Jurkat, Clone E6-1 (cell line): ENCODE data around the gene ALOX15B.
"Not testable (repeated sequence)": the region's sequence is repeated elsewhere in the genome, so short reads cannot be mapped to it uniquely, and the experiment has no call there.

Experiments used
- DNase-seq: peaks from one replicate; pipeline ENCODE4 v3.0.0-alpha.2; 2011; ENCODE audit warnings: low read depth, low spot score
- H3K4me3 ChIP-seq: 2 replicates; pipeline ENCODE4 v1.5.1; 2011; ENCODE audit warnings: mild to moderate bottlenecking, low read length, control low read depth, moderate library complexity

ALOX15B gene

DNA sequence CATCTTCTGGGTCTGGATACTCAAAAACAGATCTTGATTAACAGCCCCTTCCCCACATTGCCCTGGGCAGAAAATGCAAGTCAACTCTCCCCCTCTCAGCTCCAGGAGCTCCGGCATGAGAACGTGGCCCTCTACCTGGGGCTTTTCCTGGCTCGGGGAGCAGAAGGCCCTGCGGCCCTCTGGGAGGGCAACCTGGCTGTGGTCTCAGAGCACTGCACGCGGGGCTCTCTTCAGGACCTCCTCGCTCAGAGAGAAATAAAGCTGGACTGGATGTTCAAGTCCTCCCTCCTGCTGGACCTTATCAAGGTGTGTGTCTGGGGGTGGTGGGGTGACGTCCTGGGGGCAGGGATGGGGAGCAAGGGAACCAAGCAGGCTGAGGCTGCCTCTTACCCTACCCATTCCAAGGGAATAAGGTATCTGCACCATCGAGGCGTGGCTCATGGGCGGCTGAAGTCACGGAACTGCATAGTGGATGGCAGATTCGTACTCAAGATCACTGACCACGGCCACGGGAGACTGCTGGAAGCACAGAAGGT is 26.7 kb upstream of the ALOX15B start:
- H3K4me3 ChIP-seq = no peak overlapping the region
- no peak for DNase-seq

DNA sequence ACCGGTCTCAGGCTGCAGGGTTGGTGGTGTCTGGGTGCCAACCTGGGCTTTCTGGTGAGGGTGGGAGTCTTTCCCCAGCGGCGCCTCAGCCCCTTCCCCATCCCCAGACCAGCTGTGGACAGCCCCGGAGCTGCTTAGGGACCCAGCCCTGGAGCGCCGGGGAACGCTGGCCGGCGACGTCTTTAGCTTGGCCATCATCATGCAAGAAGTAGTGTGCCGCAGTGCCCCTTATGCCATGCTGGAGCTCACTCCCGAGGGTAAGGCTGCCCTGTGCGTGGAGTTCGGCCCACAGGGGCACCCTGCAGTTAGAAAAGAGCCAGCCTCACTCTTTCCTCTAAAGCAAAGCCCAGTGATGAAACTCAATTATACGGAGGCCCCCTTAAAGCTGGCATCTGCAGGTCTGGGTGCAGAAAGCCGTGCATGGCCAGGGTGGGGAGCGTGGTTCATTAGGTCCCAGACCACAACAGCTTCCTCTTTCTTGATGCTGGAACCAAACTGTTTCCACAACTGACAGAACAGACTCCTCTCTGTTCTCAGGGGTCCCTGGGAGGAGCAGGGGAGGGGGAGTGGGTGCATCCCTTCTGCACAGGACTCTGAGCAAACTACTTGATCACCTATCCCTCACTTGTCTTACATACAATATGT is 25.7 kb upstream of the ALOX15B start:
- DNase-seq = no peak
- H3K4me3 ChIP-seq = no peak overlapping the region

DNA sequence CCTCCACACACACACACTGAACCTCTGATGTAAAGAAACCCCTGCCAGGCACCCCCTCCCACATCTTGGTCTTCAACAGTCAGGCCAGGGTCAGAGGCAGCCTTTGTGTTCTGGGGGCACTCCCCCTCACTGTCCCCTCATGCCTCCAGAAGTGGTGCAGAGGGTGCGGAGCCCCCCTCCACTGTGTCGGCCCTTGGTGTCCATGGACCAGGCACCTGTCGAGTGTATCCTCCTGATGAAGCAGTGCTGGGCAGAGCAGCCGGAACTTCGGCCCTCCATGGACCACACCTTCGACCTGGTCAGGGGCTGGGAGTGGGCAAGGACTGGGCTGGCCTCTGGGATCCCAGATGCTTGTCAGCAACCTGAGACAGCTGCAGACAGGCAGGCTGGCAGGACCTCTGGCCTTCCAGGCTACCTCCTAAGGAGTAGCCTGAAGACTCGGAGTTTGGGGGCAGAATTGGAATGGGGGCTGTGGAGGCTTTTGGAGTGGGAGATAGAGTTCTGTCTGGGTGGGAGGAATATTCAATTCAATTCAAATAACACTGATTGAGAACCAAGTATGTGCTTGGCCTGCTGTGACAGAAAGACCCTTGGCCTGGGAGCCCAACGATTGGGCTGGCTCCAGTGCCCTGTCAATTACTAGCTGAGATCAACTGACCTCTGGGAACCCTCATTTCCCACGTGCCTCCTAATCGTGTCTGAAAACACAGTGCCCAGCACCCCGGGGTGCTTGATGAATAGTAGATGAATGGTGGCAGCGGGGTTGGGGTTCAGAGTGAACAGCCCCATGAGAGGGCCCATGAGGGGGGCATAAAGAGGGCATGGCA is 24.9 kb upstream of the ALOX15B start:
- no peak for DNase-seq
- H3K4me3 ChIP-seq = no peak overlapping the region

DNA sequence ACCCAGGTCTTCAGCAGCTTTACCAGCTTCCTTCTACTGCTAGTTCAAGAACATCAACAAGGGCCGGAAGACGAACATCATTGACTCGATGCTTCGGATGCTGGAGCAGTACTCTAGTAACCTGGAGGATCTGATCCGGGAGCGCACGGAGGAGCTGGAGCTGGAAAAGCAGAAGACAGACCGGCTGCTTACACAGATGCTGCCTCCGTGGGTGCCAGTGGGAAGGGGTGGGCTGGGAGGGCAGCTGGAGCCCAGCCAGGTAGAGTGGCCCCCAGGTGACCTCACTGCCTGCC is 24.4 kb upstream of the ALOX15B start:
- DNase-seq = no peak
- H3K4me3 ChIP-seq = no peak overlapping the region

DNA sequence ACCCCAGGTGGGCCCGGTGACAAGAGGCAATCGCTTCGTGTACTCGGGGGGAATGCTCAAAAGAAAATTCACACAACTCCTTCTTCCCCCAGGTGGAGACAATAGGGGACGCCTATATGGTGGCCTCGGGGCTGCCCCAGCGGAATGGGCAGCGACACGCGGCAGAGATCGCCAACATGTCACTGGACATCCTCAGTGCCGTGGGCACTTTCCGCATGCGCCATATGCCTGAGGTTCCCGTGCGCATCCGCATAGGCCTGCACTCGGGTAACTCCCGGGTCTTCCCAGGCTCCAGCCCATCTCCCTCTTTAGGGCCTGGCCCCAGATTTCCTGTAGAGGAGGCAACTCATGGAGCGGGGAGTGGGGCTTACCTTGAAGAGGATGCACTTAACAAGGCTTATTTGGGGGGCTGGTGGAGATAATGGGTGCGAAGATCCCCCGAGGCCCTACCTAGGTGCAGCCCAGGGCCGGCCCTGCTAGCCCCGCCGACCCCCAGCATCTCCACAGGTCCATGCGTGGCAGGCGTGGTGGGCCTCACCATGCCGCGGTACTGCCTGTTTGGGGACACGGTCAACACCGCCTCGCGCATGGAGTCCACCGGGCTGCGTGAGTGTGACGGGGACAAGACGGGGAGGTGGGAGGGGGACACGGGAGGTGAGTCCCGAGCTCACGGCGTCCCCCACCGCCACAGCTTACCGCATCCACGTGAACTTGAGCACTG is 23.5 kb upstream of the ALOX15B start:
- no peak for DNase-seq
- no peak overlapping the region for H3K4me3 ChIP-seq

DNA sequence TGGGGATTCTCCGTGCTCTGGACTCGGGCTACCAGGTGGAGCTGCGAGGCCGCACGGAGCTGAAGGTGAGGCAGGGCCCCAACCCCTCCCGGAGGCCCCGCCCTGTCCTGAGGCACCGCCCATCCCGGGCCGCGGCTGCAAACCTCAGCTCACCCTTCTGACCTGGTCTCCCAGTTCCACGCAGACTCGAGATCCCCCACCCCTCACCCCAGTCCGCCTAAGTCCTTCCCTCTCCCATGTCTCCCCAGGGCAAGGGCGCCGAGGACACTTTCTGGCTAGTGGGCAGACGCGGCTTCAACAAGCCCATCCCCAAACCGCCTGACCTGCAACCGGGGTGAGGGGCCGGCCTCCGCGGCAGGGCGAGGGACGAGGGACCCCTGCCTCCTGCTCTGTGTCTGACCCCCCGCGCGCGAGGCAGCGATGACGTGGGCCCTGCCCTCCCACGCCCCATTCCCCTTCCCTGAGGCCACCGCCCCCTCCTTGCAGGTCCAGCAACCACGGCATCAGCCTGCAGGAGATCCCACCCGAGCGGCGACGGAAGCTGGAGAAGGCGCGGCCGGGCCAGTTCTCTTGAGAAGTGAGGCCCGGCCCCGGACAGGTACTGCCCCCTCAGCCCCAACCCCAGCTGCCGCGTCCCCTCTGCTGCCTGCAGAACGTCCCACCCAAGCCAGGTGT is 22.8 kb upstream of the ALOX15B start:
- DNase-seq = no peak
- H3K4me3 ChIP-seq = peak overlapping the region; percentile 54

DNA sequence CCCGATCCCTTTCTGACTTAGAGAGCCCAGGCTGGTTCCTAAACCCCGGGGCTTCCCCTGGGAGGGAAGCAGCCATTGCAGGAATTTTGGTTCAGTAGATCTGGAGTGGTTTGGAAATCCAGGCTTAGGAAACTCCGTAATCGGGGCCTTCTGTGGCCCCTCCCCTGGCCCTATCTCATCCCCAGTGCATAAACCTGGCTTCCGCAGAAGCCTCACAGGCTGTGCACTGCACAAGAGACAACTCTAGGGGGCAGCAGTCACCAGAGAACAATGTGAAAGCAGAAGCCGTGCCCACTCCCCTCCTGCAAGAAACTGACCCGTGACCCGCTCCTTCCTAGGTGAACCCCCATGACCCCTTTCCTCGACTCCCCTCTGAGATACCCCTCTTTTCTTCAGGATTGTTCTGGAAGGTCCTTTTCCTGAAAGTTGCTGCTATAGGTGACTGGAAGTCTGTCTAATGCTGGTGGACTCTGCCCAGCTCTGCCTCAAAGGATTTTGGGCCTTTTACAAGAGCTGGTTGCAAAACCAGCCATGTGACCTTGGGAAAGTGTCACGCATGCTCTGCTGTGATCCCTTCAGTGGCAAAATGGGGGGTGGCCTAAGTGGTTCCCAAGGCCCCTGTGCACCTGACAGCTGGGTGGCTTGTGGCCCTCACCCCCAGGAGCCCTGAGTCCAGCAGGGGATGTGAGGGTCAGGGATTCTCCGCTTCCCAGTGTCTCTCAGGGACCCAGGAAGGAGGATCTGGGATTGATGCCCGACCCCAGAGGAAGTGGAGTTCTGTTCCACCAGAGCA is 22.0 kb upstream of the ALOX15B start:
- H3K4me3 ChIP-seq = peak overlapping the region; percentile 54
- peak; percentile 57 for DNase-seq

DNA sequence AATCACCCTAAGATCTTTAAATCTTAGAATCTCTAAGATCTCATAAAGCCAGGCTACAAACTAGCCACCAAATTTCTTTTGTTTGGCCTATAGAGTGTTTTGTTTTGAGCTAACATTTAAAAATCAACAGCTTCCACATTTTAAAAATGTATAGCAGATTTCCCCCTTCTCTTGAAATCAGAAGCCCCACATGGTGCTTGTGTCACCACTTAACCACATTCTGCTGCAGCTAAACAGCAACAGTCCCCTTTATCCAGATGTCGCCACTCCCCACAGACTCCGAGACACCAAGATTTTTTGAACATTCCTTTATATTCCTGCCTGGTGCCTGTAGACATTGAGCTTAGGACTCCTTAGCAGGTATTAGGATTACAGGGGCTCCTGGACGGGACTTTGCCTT is 20.4 kb upstream of the ALOX15B start:
- no peak overlapping the region for H3K4me3 ChIP-seq
- DNase-seq = no peak

DNA sequence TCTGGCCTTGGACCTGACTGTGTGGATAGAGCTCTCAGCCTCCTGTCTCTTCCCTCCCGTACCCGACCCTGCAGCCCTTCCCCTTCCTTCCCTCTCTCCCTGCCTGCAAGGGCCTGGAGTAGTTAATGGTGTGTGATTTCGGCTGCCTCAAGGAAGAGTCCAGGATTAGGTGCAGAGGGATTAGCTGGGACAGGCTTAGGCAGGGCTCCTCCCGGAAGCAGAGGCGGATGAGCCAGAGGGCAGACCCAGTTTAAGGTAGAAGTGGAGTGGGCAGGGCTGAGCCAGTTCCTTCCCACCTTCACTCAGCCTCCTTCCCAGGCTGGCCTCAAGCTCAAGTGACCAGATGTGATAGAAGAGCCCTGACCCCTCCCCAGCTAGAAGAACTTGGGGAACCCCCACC is 19.7 kb upstream of the ALOX15B start:
- no peak for DNase-seq
- no peak overlapping the region for H3K4me3 ChIP-seq

DNA sequence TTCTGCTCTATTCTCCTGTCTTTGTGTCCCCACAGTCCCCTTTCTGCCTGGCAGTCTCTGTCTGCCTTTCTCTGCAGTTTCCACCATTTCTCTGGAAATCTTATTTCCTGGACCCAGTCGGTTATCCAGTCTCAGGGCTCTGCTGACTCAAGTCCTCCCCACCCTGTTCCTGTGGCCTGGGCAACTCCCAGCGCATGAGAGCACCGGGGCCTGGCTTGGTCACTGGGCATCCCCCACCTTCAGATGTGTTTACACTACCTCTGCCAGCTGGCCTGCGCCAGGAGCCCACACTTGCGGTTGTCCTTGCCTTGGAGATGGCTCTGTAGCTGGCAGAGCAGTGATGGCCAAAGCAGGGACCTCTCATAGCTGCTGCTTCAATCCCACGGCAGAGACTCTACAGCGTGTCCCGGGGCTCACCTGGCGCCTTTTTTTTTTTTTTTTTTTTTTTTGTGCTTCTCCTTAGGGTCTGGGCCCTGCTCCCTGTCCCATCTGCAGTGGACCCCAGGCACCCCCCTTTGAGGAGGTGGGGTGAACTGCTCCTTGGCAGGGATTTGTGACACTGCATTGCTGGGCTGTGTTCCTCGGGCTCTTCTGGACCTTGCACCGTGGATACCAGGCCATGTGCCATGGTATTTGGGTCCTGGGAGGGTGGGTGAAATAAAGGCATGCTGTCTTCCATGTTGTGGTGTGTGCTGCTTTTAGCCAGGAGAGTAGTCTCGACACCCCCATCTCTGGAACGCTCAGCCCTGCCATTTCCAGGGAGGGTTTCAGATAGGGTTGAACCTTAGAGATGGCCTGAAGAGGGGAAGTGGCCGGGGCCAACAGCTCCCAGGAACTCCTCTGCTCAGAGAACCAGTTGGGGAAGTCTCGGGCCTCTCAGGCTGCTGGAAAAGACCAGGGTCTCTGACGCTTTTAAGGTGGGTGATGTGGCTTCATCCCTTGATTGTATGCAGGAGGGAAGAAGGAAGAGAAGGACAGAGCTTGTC is 18.9 kb upstream of the ALOX15B start:
- no peak for DNase-seq
- H3K4me3 ChIP-seq = no peak overlapping the region

DNA sequence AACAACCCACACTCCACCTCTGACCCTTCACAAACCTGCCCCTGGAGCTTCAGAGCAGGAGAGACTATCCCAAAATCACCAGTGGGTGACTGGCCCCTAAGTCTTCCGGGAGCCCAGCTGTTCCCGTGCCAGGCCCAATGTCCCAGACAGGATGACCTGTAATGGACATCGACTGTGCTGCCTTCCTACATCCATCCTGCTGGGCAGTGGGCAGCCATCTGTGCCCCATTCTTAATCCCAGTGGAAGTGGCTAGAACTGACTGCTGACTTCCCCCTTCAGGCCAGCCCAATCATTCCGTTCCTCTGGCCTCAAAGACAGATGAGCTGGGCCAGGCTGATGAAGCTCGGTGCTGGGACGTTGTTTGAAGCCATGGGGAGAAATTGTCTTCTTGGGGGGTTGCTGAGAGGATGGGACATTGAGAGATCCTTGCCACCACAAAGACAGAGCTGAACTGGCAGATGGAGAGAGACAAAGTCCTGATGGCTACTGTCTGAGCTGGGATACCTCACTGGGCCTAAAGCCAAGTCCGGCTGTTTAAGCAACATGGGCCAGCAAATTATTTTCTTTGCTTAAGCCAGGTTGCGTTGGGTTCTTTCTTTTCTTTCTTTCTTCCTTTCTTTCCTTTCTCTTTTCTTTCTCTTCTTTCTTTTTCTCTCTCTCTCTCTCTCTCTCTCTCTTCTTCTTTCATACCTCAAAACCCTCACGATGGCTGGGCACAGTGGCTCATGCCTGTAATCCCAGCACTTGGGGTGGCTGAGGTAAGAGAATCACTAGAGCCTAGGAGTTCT is 17.9 kb upstream of the ALOX15B start:
- no peak overlapping the region for H3K4me3 ChIP-seq
- no peak for DNase-seq

DNA sequence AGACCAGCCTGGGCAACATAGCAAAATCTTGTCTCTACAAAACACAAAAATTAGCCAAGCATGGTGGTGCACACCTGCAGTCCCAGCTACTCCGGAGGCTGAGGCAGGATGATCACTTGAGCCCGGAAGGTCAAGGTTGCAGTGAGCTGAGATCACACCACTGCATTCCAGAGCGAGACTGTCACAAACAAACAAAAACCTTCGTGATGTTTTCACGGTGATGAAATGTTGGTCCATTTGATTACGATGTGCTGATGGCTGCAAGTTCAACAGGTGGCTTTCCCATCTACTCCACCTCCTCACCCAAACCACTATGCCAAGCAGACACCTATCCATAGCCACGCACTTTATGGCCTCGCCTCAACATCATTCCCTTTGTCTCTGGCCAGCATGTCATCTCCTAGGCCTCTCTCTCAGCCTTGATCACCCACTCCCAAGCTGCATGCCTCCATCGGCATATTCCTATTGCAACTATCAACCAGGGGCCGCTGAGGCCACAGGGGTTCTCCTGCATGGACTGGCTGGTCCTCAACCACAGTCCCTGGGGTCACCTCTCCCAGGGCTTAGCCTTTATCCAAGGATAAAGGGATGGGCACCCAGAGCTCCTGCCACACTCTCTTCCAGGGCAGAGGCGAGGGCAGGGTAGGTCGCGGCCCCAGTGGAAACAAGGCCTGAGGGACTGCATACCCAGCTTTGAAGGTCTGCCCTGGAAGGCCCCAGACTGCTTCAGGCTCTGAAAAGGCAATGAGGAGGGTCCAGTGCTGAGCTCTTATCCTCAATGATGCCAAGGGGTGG is 17.1 kb upstream of the ALOX15B start:
- DNase-seq = no peak
- no peak overlapping the region for H3K4me3 ChIP-seq

DNA sequence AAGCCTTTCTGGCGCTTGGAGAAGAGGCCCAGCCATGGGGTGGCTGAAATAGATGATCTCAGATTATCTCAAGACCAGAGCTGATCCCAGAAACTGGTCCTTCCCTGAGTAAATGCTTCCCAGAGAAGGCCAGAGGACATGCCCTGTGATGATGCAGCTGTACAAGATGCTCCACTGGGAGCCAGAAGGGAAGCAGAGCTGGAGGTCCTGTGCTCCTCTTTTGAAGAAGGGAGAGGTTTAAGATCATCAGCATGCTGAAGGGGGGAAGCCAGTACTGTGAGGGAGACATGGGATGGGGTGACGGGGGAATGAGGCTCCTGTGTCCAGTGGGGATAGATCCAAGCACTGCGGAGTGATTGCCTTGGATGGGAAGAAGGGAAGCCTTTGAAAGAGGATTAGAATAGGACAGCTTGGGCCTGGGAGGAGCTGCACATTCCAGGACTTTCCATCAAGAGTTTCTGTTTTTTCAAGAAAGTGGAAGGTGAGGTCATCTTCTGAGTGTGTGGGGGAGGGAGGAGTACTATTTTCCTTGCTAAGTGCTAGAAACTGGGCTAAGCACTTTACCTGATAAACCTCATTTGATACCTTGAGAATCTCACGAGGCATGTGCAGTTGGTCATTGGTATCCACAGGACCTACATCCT is 16.4 kb upstream of the ALOX15B start:
- H3K4me3 ChIP-seq = no peak overlapping the region
- DNase-seq = no peak

DNA sequence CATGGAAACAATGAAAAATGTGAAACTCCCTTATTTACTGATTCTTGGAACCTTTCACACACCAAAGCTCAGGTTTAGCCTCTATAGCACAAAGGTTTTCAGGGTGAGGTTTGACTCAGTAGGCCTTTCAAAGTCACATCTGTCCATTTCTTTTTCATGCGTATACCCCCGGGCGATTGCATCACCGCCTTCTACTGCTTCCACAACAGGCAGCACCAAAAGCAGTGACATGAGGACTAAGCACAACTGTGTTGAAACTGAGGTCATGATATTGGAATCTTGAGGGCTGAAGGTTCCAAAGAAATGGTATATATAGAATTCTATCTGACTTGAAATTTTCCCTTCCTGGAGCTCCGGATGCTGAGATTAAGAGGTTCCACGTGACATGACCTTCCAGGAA is 14.7 kb upstream of the ALOX15B start:
- H3K4me3 ChIP-seq = not testable (repeated sequence)

DNA sequence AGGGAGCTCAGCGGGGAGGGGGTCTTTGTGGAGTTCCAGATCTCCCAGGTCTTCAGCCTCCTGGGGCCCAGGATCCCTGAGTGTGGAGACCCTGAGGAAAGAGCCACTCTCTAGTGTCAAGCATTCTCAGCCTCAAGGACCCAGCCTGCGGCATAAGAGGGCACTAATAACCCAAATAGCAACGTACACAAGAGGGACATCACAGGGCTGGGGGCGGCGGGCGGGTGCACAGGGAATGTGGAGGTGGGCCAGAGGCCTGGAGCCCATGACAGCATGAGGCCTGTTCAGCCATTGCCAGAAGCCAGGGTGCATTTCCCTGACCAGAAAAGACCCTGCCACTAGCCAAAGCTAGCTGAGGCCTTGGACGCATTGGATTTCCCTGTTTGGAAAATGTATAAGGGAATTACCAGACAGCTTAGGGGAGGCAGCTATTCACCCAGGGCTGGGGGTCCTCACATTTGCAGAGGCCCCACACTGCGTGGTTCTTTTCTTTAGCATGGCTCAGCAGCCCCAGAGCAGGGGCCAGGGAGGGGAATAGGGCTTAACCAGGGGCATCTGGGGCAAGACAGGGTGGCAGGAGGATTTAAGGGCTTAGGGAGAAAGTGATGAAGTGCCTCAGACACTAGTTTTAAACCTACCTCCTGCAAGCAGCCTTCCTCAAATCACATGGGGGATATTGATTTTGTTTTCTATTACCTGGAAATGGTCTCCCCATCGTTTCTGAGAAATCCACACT is 13.5 kb upstream of the ALOX15B start:
- H3K4me3 ChIP-seq = no peak overlapping the region

More for the DNA sequence above, 14.7 kb upstream of the ALOX15B start:
- not testable (repeated sequence) for DNase-seq

More for the DNA sequence above, 13.5 kb upstream of the ALOX15B start:
- no peak for DNase-seq
